HG02759 (cell line): ENCODE data around the gene ATP10A.
"Not testable (repeated sequence)": the region's sequence is repeated elsewhere in the genome, so short reads cannot be mapped to it uniquely, and the experiment has no call there.

Source experiments
- ATAC-seq: cut with Tn5 transposase; IDR thresholded peaks from one replicate; pipeline ENCODE4 v1.9.1; 2021; ENCODE audit warnings: mild to moderate bottlenecking, moderate library complexity; ENCODE audit not compliant: unreplicated experiment

The ATP10A gene

GRCh38 chr15:25670025-25670554, 193.0 kb downstream of the ATP10A start:
- ATAC-seq, result no peak

- no peak for ATAC-seq
Observed at GRCh38 chr15:25668901-25669300, 194.2 kb downstream of the ATP10A start.

- no peak for ATAC-seq
Observed at GRCh38 chr15:25668236-25668795, 194.8 kb downstream of the ATP10A start.

GRCh38 chr15:25667829-25668228, 195.3 kb downstream of the ATP10A start:
- no peak for ATAC-seq

GRCh38 chr15:25665913-25666312, 197.2 kb downstream of the ATP10A start:
- no peak for ATAC-seq

- ATAC-seq, result no peak
Observed at GRCh38 chr15:25664761-25665160, 198.4 kb downstream of the ATP10A start.

GRCh38 chr15:25663515-25663914, 199.6 kb downstream of the ATP10A start:
- ATAC-seq, result no peak

- ATAC-seq, result no peak
Observed at GRCh38 chr15:25661898-25662297, 201.2 kb downstream of the ATP10A start.

GRCh38 chr15:25659251-25659650, 203.9 kb downstream of the ATP10A start:
- no peak for ATAC-seq

- ATAC-seq, result no peak
Observed at GRCh38 chr15:25658560-25658959, 204.6 kb downstream of the ATP10A start.

- no peak for ATAC-seq
Observed at GRCh38 chr15:25655207-25655948, 207.7 kb downstream of the ATP10A start.

GRCh38 chr15:25653371-25653770, 209.8 kb downstream of the ATP10A start:
- ATAC-seq, result no peak

- no peak for ATAC-seq
Observed at GRCh38 chr15:25652704-25653103, 210.4 kb downstream of the ATP10A start.

GRCh38 chr15:25649390-25649789, 213.7 kb downstream of the ATP10A start:
- ATAC-seq, result no peak

- no peak for ATAC-seq
Observed at GRCh38 chr15:25643120-25643519, 220.0 kb downstream of the ATP10A start.

GRCh38 chr15:25641762-25642161, 221.4 kb downstream of the ATP10A start:
- no peak for ATAC-seq

GRCh38 chr15:25641361-25641760, 221.8 kb downstream of the ATP10A start:
- no peak for ATAC-seq

GRCh38 chr15:25640959-25641358, 222.2 kb downstream of the ATP10A start:
- not testable (repeated sequence) for ATAC-seq

- ATAC-seq, result no peak
Observed at GRCh38 chr15:25640381-25640780, 222.7 kb downstream of the ATP10A start.

- ATAC-seq, result not testable (repeated sequence)
Observed at GRCh38 chr15:25636486-25636885, 226.6 kb downstream of the ATP10A start.

- no peak for ATAC-seq
Observed at GRCh38 chr15:25635191-25635590, 227.9 kb downstream of the ATP10A start.

- no peak for ATAC-seq
Observed at GRCh38 chr15:25633862-25634261, 229.3 kb downstream of the ATP10A start.
